Inferior parietal cortex (tissue), 1 donor: ENCODE results near the gene FAM124B.

Experiments used
- DNase-seq: peaks from one replicate; pipeline ENCODE4 v3.0.0-alpha.2; 2016; ENCODE audit errors: extremely low spot score

FAM124B gene

GRCh38 chr2:224381521-224382279, 20.2 kb downstream of the FAM124B start:
- no peak for DNase-seq

GRCh38 chr2:224379986-224380385, 21.9 kb downstream of the FAM124B start:
- no peak for DNase-seq

DNA sequence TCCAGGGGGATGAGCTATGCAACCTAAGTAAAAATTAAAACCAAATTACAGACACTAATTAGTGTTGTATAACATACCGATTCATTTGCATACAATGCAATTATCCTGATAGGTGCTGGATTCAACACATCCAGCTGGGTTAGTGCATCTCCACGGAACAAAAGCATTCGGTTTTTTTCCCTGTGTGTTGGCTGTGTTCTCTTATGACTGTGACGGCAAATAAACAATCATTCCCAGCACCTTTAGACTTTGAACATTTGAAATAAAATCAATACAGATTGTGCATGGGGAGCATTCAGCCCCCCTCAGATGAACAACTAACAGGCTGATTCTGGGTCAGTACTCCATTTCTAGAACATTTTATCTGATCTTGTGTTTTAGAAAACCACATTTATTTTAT, 22.7 kb downstream of the FAM124B start:
- DNase-seq, result no peak

GRCh38 chr2:224378701-224379097, 23.2 kb downstream of the FAM124B start:
- DNase-seq, result no peak

GRCh38 chr2:224377751-224378700, 23.9 kb downstream of the FAM124B start:
- DNase-seq, result no peak

- no peak for DNase-seq
Measured at GRCh38 chr2:224372641-224373040, 29.3 kb downstream of the FAM124B start.

DNA sequence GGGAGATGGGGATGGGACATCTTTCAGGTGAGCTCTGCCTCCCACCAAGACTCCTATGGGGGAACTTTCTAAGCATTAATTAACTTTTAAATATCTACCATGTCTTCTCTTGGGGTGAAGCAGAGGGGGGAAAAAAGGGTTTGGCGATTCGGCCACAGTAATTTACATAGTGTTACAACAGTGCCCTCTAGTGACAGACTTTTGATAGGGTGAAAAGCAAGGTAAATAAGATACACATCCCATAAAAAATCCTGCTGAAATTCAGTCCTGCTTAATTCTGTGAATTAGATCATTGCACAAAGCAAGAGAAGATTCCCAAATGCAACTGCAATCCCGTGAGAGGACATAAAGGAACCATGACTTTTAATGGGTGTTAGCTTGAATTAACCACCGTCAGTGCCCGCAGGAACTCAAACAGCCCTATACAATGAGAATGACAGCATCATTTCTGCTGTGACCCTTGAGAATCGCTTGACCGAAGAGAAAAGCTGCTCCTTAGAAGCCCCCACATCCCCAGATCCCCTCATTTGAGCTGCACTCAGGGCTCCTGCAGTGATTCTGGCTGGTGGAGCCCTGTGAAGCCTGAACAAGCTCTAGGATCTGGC, 32.8 kb downstream of the FAM124B start:
- DNase-seq, result peak; percentile 63

- no peak for DNase-seq
Measured at GRCh38 chr2:224366267-224366844, 35.6 kb downstream of the FAM124B start.

DNA sequence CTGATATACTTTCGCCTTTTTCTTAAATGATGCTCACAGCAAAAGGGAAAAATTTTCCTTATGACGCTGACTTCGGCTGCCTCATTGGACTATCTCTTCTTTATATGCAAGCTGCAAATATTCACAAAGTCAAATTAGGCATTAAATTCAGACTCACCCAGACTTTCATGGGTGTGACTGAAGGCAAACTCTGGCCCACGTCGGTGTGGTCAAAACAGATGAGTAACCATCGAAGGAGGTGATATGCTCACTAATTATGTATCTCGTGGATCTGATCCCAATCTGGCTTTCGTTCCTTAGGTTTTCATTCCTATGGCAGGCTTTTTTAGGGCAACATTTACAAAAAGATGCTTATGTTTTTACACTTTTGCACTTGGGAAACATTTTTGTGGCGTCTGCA, 36.6 kb downstream of the FAM124B start:
- DNase-seq, result no peak

DNA sequence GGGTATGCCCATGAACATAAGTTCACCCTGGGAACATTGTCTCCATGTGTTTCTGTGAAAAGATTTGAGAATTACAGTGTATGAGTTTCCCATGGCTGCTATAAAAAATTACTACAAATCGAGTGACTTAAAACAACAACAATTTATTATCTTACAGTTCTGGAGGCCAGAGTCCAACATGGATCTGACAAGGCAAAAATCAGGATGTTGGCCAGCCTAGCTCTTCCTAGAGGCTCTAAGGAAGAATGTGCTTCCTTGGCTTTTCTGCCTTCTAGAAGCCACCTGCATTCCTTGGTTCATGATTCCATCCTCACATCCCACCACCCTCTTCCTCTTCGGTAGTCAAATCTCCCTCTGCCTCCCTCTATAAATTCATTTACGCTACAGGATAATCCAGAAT, 38.6 kb downstream of the FAM124B start:
- no peak for DNase-seq

- DNase-seq, result no peak
Measured at GRCh38 chr2:224362094-224362493, 39.8 kb downstream of the FAM124B start.

GRCh38 chr2:224360801-224361251, 41.1 kb downstream of the FAM124B start:
- DNase-seq, result no peak

DNA sequence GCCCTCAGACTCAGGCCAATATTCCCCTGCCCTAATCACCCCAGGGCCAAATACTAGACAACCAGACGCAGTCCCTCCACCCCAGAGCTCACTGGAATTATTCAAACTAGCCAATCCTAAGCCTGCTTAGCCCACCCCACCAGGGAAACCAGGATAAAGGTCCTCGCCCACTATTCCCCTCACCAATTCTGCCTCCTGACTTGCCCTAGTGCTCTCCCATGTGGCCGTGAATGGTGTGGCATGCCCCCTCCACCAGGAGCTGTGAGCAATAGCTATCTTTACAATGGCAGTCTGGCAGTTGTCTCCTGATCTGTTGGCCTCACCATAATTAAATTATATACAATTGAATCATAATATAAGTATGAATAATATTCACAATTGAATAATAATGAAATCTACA, 42.3 kb downstream of the FAM124B start:
- no peak for DNase-seq

DNA sequence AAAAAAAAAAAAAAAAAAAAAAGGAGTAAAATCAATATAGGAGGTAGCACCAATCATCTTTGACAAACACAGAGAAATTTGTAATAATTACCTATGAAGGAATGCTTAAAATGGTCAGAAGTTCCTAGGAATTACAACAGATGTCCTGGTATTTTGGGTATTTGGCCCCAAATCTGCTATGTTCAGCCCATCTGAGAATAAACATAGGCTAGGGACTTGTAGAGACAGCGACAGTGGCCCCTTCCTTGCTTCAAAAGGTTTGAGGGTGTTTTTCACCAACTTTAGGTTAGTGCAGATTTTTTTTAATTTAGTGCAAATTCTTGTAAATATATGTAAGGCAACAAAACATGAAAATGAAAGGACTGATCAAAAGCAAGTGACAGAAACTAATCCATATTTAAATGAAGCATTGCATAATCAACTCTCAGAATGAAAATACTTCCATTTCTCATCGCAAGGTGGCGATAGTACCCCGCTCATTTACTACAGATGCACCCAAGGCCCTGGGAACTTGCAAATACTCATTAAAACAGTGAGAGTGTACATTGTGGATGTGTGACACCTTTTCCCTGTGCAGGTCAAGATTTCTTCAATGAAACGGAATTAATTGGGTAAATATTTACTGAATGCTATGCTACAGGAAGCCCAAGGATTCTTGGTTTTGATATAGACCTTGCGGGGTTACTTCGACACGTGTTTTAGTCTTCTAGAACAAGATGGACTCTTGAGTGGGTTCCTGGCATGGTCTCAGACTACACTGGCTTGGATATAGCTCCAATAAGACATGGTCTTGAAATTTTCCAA, 44.6 kb downstream of the FAM124B start:
- DNase-seq, result peak; percentile 85

DNA sequence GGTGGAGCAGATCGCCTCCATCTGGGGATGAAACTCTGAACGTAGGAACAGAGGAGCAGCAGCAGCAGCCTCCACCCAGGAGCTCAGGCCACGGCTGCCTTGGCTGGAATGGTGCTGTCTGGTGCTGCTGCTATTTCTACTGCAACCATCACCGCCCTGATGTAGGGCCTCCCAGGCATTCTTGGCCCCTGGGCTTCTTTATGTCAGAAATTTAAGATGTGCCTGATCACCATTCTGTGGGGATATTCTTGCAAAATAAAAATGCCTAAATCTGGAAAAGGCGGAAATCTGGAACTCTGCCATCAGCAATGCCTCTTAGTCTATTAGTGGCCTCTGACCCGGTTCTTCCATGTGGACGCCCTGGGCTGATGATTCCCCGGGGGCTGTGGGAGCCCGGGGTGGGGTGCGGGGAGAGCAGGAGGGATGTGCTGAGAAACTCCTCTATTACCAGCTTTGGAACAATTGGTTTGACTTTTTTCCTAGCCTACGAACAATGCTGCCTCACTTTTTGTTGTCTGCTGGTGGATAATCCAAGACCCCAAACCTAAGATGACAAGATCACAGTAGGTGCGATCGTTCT, 47.2 kb downstream of the FAM124B start:
- DNase-seq, result no peak

DNA sequence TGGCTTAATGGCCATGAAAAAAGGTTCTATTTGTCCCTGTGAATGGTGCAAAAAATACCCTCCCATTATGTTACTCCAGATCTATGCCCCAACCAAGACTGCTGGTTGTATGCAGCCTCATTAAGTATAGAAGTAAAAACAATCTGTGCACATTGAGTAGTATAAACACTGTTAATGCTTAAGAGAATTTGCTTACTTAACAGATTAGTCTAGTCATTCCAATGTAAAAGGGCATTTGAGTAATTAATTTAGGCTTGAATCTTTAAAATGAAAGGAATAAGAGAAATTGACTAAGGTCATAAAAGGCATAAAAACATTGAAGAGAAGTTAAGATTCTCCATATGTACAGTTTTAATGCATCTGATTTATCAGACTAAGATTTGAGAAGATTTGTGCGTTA, 51.2 kb downstream of the FAM124B start:
- no peak for DNase-seq

DNA sequence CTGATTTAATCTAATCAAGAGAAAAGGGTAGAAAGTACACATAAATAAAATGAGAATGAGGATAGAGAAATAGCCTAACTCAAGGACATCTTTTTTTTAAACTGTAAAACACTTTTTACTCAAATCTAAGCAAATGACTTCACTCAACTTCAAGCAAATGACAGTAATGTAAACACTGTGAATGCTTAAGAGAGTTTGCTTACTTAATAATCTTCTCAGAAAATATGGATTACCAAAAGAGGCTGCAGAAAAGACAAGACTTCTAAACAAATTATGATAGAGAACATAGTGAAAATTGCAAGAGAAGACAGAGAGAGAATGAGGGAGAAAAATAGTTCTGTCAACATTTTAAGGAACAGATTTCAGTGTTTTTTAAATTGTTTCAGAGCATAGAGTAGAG, 52.5 kb downstream of the FAM124B start:
- DNase-seq, result no peak

DNA sequence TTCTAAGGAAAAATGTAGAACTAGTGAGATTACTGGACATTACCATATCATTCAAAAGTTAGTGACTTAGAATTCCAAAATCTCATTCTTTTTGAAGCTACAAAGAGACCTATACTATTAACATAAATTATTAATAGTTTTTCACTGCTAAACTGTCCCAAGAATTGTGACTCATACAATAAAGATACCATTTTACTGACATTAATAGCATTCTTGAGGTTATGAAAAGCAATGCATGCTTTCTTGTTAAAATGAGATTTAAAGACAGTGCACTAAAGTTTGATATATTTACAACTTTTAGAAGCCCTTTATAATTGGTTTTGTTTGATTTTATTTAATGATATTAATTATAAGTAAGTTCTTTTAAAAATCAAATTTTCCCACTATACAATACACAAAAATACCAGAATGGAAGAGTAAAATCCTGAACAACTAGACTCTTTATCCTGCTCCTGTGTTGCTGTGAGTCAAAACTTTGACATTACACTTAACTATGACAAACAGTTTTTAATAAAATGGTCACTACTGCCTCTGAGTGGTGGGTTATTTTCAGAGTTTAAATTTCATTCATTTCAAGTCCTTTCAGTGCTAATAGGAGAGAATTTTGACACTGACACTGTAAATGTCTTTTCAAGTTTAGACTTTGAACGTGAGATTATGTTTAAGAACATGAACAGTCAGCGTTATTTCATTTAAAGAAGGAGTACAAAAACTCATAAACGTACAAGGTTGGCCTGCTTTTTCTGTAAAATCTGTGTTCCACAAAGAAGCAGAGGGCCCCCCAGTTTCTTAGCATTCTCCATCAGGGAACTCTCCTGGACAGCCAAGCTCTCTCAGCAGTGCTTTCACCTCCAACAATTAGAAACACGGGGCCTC, 54.5 kb downstream of the FAM124B start:
- DNase-seq, result no peak

GRCh38 chr2:224345492-224345891, 56.4 kb downstream of the FAM124B start:
- DNase-seq, result no peak

GRCh38 chr2:224343226-224343625, 58.7 kb downstream of the FAM124B start:
- no peak for DNase-seq
